SK-N-SH (cell line): ENCODE measurements around the gene MTCL1. TPM values are rescaled to one million over a fixed set of nuclear protein-coding genes. Genes with fewer than 3 reads are reported as not detected.

ENCODE experiments used
- CTCF ChIA-PET: fragments of 300-600, 350-600 bp; formaldehyde crosslinking; extraction: SDS; loops from one replicate; lab custom pipeline; 2021; lab: Yijun Ruan, JAX
- POLR2A ChIA-PET: fragments of 350-600 bp; sonication (Branson Sonifier 250); formaldehyde crosslinking; extraction: SDS; loops from one replicate; lab custom pipeline; 2020; ENCODE audit warnings: antibody characterized with exemption, inconsistent platforms; lab: Yijun Ruan, JAX
- DNase-seq: peaks from one replicate; pipeline ENCODE4 v3.0.0; 2012
- H2AFZ ChIP-seq: fragments of 200-600 bp; sonication (generic); 2 replicates; pipeline ENCODE4 v1.8.1; 2016; ENCODE audit warnings: antibody characterized with exemption, mild to moderate bottlenecking, low read depth
- H3F3A ChIP-seq: fragments of 200-600 bp; sonication (generic); replicated peaks from 2 replicates; pipeline ENCODE3; 2016; ENCODE audit warnings: antibody characterized with exemption, mild to moderate bottlenecking; ENCODE audit not compliant: insufficient read depth
- H3K27ac ChIP-seq, 2 experiments: fragments of 200-500 bp in 1 of 2; fragments of 200-600 bp in 1 of 2; sonication (Bioruptor generic) in 1 of 2; sonication (generic), shearing (Covaris generic) in 1 of 2; 2 replicates each; pipeline versions ENCODE4 v1.5.1 to v1.6.1; 2014 to 2016; ENCODE audit warnings: low read depth in 2 of 2, inconsistent platforms in 1 of 2, low read length in 1 of 2, mild to moderate bottlenecking in 1 of 2, mixed read lengths in 1 of 2
- H3K27me3 ChIP-seq: fragments of 200-600 bp; sonication (generic), shearing (Covaris generic); 2 replicates; pipeline ENCODE4 v1.6.1; 2016; ENCODE audit warnings: mixed run types; ENCODE audit not compliant: insufficient read depth
- H3K36me3 ChIP-seq, 2 experiments: fragments of 200-500 bp in 1 of 2; fragments of 200-600 bp in 1 of 2; sonication (Bioruptor generic) in 1 of 2; sonication (generic) in 1 of 2; replicated peaks in 1 of 2; 2 replicates each; pipeline versions ENCODE3 to v1.5.1; 2014 to 2016; ENCODE audit warnings: low read length in 1 of 2, mild to moderate bottlenecking in 1 of 2; ENCODE audit not compliant: insufficient read depth in 2 of 2, control insufficient read depth in 1 of 2
- H3K4me1 ChIP-seq, 2 experiments: fragments of 200-500 bp in 1 of 2; fragments of 200-600 bp in 1 of 2; sonication (Bioruptor generic) in 1 of 2; sonication (generic), shearing (Covaris generic) in 1 of 2; 2 replicates each; pipeline versions ENCODE4 v1.5.1 to v1.6.1; 2014 to 2016; ENCODE audit warnings: low read depth in 1 of 2, low read length in 1 of 2, mixed run types in 1 of 2; ENCODE audit not compliant: insufficient read depth in 2 of 2, control insufficient read depth in 1 of 2
- H3K4me2 ChIP-seq: fragments of 200-600 bp; sonication (generic), shearing (Covaris generic); 2 replicates; pipeline ENCODE4 v1.6.1; 2017; ENCODE audit warnings: mixed run types
- H3K4me3 ChIP-seq, 2 experiments: fragments of 200-500 bp in 1 of 2; fragments of 200-600 bp in 1 of 2; sonication (Bioruptor generic) in 1 of 2; sonication (generic), shearing (Covaris generic) in 1 of 2; 2 replicates each; pipeline versions ENCODE4 v1.5.1 to v1.8.1; 2014 to 2016; ENCODE audit warnings: low read depth in 2 of 2, inconsistent platforms in 1 of 2, low read length in 1 of 2, mild to moderate bottlenecking in 1 of 2, mixed read lengths in 1 of 2, moderate library complexity in 1 of 2
- H3K79me2 ChIP-seq: fragments of 200-600 bp; sonication (generic); 2 replicates; pipeline ENCODE4 v1.8.1; 2017; ENCODE audit warnings: mild to moderate bottlenecking; ENCODE audit not compliant: insufficient read depth
- H3K9ac ChIP-seq: fragments of 200-600 bp; sonication (generic); 2 replicates; pipeline ENCODE4 v1.6.1; 2017; ENCODE audit warnings: mixed run types
- H3K9me2 ChIP-seq: fragments of 200-600 bp; sonication (generic); 2 replicates; pipeline ENCODE4 v1.6.1; 2017; ENCODE audit warnings: mixed run types
- H3K9me3 ChIP-seq: fragments of 200-600 bp; sonication (generic); 2 replicates; pipeline ENCODE4 v1.6.1; 2017; ENCODE audit warnings: mixed run types, mild to moderate bottlenecking, moderate library complexity
- H4K20me1 ChIP-seq: fragments of 200-600 bp; sonication (generic); 2 replicates; pipeline ENCODE4 v1.6.1; 2017; ENCODE audit warnings: mild to moderate bottlenecking, mixed run types; ENCODE audit not compliant: insufficient read depth
- CTCF ChIP-seq: fragments of 200-600 bp; sonication (generic); IDR thresholded peaks from 2 replicates; pipeline ENCODE4 v1.6.1; 2017; ENCODE audit warnings: antibody characterized with exemption, mild to moderate bottlenecking, moderate library complexity
- EP300 ChIP-seq, 2 experiments: IDR thresholded peaks; 2 replicates each; pipeline versions ENCODE4 v1.4.0 to v1.6.1; 2012; ENCODE audit warnings: borderline replicate concordance in 1 of 2, low read depth in 1 of 2, low read length in 1 of 2
- IRF3 ChIP-seq: fragments of 150-350 bp; IDR thresholded peaks from 2 replicates; pipeline ENCODE4 v1.6.1; 2016; ENCODE audit warnings: mild to moderate bottlenecking, low read depth, low read length
- MAX ChIP-seq: IDR thresholded peaks from 2 replicates; pipeline ENCODE4 v1.4.0; 2012; ENCODE audit warnings: low read depth
- MEF2A ChIP-seq: IDR thresholded peaks from 2 replicates; pipeline ENCODE4 v1.4.0; 2012; ENCODE audit warnings: low read depth, borderline replicate concordance
- MXI1 ChIP-seq: IDR thresholded peaks from 2 replicates; pipeline ENCODE4 v1.6.1; 2012; ENCODE audit warnings: mild to moderate bottlenecking, low read depth, low read length, improper control_type of control experiment
- POLR2AphosphoS5 ChIP-seq: IDR thresholded peaks from 2 replicates; pipeline ENCODE4 v1.6.1; 2012; ENCODE audit warnings: low read depth, low read length
- REST ChIP-seq: IDR thresholded peaks from 2 replicates; pipeline ENCODE4 v1.6.1; 2012; ENCODE audit warnings: mild to moderate bottlenecking, low read depth, low read length, moderate library complexity
- USF1 ChIP-seq: IDR thresholded peaks from 2 replicates; pipeline ENCODE4 v1.4.0; 2012; ENCODE audit warnings: low read depth, borderline replicate concordance
- WGBS: methylation state at CpG from one replicate; pipeline ENCODE4 v1.1.6; 2017; ENCODE audit warnings: low lambda C conversion rate; 5-methylcytosine and 5-hydroxymethylcytosine counted together
- polyA plus RNA-seq, 3 experiments: library from polyadenylated mRNA; depleted of rRNA; stranded (reverse); fragments of >200 nt; gene quantifications; 2 replicates each; pipeline ENCODE4 v1.2.3, GENCODE V29; 2012

The MTCL1 gene
- polyA plus RNA-seq, 1 of the 3 experiments (the other 2 are of a cell fraction): 33.5 TPM

GRCh38 chr18:8754995-8755960 is 49.9 kb downstream of the MTCL1 start:
- H4K20me1 ChIP-seq: no peaks in the 10 kb centered on the region
- no peak for DNase-seq
- peaks cover 19 to 25% of the 10 kb centered on the region in 2 experiments for H3K4me1 ChIP-seq
- peaks cover 14 to 15% of the 10 kb centered on the region in 2 experiments for H3K36me3 ChIP-seq
- H3K4me2 ChIP-seq: no peak overlapping the region
- H2AFZ ChIP-seq: no peak overlapping the region
- no peaks in the 10 kb centered on the region for H3K9me3 ChIP-seq
- 94% methylated on average over 20 of the region's 20 CpGs for WGBS
- TF ChIP-seq POLR2AphosphoS5 (no peak), MXI1 (no peak), MEF2A (no peak), USF1 (no peak)
- POLR2A ChIA-PET: no interaction called here
- H3K4me3 ChIP-seq: no peak overlapping the region
- peaks cover 58% of the 10 kb centered on the region for H3K79me2 ChIP-seq
- no peaks in the 10 kb centered on the region for H3K9me2 ChIP-seq
- no peaks in the 10 kb centered on the region for H3K27me3 ChIP-seq
- peaks cover 16% of the 10 kb centered on the region for H3F3A ChIP-seq
- no peak overlapping the region for H3K9ac ChIP-seq
- CTCF ChIA-PET: interaction anchor here (0.9 kb wide), 1 partner anchor 38 kb away, joined by 3 read pairs; no protein-coding TSS in a partner anchor
- H3K27ac ChIP-seq: peak overlapping the region in 1 of 2 experiments; percentile 12; a peak in 1 of 4 replicates

- H3K36me3 ChIP-seq: peaks cover 15 to 25% of the 10 kb centered on the region in 2 experiments
- ChIA-PET POLR2A (no interaction called here), CTCF (interaction anchor here (0.7 kb wide), 1 partner anchor 41 kb away, joined by 3 read pairs; no protein-coding TSS in a partner anchor)
- H3K9ac ChIP-seq: no peak overlapping the region
- no peak for DNase-seq
- TF ChIP-seq MAX (no peak), EP300 (IDR thresholded peaks at IDR 0.05; ENCODE audit: borderline replicate concordance in 1 of 2, low read depth in 1 of 2, low read length in 1 of 2) (no peak), IRF3 (no peak), REST (no peak), CTCF (no peak)
- no peaks in the 10 kb centered on the region for H3K27me3 ChIP-seq
- H3K9me2 ChIP-seq: no peaks in the 10 kb centered on the region
- H3K4me3 ChIP-seq: no peak overlapping the region
- H2AFZ ChIP-seq: no peak overlapping the region
- H3K4me1 ChIP-seq: peaks cover 7 to 12% of the 10 kb centered on the region in 2 experiments; a peak in 3 of 4 replicates
- H4K20me1 ChIP-seq: no peaks in the 10 kb centered on the region
- H3K4me2 ChIP-seq: no peak overlapping the region
- H3F3A ChIP-seq: peaks cover 5% of the 10 kb centered on the region
- peaks cover 56% of the 10 kb centered on the region for H3K79me2 ChIP-seq
- no peak overlapping the region for H3K27ac ChIP-seq
- H3K9me3 ChIP-seq: no peaks in the 10 kb centered on the region
- WGBS: 94% methylated on average over 2 of the region's 2 CpGs
These were observed 51.2 kb downstream of the MTCL1 start for GRCh38 chr18:8756571-8756970.
